GM12878 (cell line): ENCODE data around the gene PORCN. TPM values are rescaled to one million over a fixed set of nuclear protein-coding genes. Genes with fewer than 3 reads are reported as not detected.
A peak's percentile ranks its signal among the peaks of the same experiment; 100 is the strongest.

Experiments
- BACH1 ChIP-seq: fragments of 450-650 bp; IDR thresholded peaks from 2 replicates; pipeline ENCODE4 v1.6.1; 2017; ENCODE audit warnings: mild to moderate bottlenecking, borderline replicate concordance
- CBX3 ChIP-seq: fragments of 200-600 bp; sonication (generic); IDR thresholded peaks from 2 replicates; pipeline ENCODE4 v1.6.1; 2016; ENCODE audit warnings: low read depth, borderline replicate concordance
- CEBPZ ChIP-seq: fragments of 150-350 bp; IDR thresholded peaks from 2 replicates; pipeline ENCODE4 v1.6.1; 2016; ENCODE audit warnings: low read depth, low read length
- CHD1 ChIP-seq: IDR thresholded peaks from 2 replicates; pipeline ENCODE4 v1.6.1; 2012; ENCODE audit warnings: low read depth, low read length, improper control_type of control experiment
- DPF2 ChIP-seq: fragments of 450-650 bp; IDR thresholded peaks from 2 replicates; pipeline ENCODE4 v1.6.1; 2017; ENCODE audit warnings: mild to moderate bottlenecking
- EGR1 ChIP-seq, 2 experiments: IDR thresholded peaks; 1 replicate in 1 of 2; 2 replicates in 1 of 2; pipeline ENCODE4 v1.6.1; 2011 to 2012; ENCODE audit warnings: low read depth in 2 of 2, low read length in 2 of 2, borderline replicate concordance in 1 of 2, mild to moderate bottlenecking in 1 of 2, moderate library complexity in 1 of 2
- HDGF ChIP-seq: fragments of 450-650 bp; IDR thresholded peaks from 2 replicates; pipeline ENCODE4 v1.6.1; 2016; ENCODE audit warnings: antibody characterized with exemption
- IKZF1 ChIP-seq: fragments of 450-650 bp; conservative IDR thresholded peaks from 2 replicates; pipeline ENCODE4 v1.6.1; 2017; ENCODE audit warnings: antibody characterized with exemption, mild to moderate bottlenecking
- JUNB ChIP-seq: IDR thresholded peaks from 2 replicates; pipeline ENCODE4 v1.6.1; 2016; ENCODE audit warnings: antibody characterized with exemption, mild to moderate bottlenecking
- LARP7 ChIP-seq: fragments of 450-650 bp; IDR thresholded peaks from 2 replicates; pipeline ENCODE4 v1.6.1; 2017; ENCODE audit warnings: mild to moderate bottlenecking
- MEF2B ChIP-seq: fragments of 450-650 bp; IDR thresholded peaks from 2 replicates; pipeline ENCODE4 v1.6.1; 2018; ENCODE audit warnings: mild to moderate bottlenecking, moderate library complexity; ENCODE audit not compliant: partially characterized antibody, poor library complexity, severe bottlenecking
- NBN ChIP-seq: fragments of 450-650 bp; IDR thresholded peaks from 2 replicates; pipeline ENCODE4 v1.6.1; 2016
- NFXL1 ChIP-seq: fragments of 450-650 bp; IDR thresholded peaks from 2 replicates; pipeline ENCODE4 v1.6.1; 2017; ENCODE audit warnings: antibody characterized with exemption, mild to moderate bottlenecking, borderline replicate concordance
- NR2C1 ChIP-seq: fragments of 450-650 bp; IDR thresholded peaks from 2 replicates; pipeline ENCODE4 v1.6.1; 2017; ENCODE audit warnings: antibody characterized with exemption, mild to moderate bottlenecking, moderate library complexity
- PML ChIP-seq: IDR thresholded peaks from 2 replicates; pipeline ENCODE4 v1.6.1; 2012; ENCODE audit warnings: low read length, inconsistent platforms
- PRDM15 ChIP-seq: fragments of 450-650 bp; formaldehyde crosslinking; IDR thresholded peaks from 2 replicates; pipeline ENCODE4 v1.4.0; 2020; ENCODE audit warnings: mild to moderate bottlenecking, moderate library complexity
- RB1 ChIP-seq: fragments of 450-650 bp; formaldehyde crosslinking; IDR thresholded peaks from 2 replicates; pipeline ENCODE4 v1.6.1; 2017; ENCODE audit warnings: mild to moderate bottlenecking, borderline replicate concordance
- RBBP5 ChIP-seq: fragments of 200-600 bp; sonication (generic); conservative IDR thresholded peaks from 2 replicates; pipeline ENCODE4 v1.6.1; 2016
- RFX5 ChIP-seq: IDR thresholded peaks from 2 replicates; pipeline ENCODE4 v1.6.1; 2011; ENCODE audit warnings: low read depth, low read length, improper control_type of control experiment
- SIN3A ChIP-seq: IDR thresholded peaks from 2 replicates; pipeline ENCODE4 v1.6.1; 2012; ENCODE audit warnings: low read depth, low read length, improper control_type of control experiment
- SREBF1 ChIP-seq: IDR thresholded peaks from 2 replicates; pipeline ENCODE4 v1.6.1; 2012; ENCODE audit warnings: mild to moderate bottlenecking, low read length
- STAT1 ChIP-seq: fragments of 450-650 bp; conservative IDR thresholded peaks from 2 replicates; pipeline ENCODE4 v1.6.1; 2014; ENCODE audit warnings: antibody characterized with exemption, mild to moderate bottlenecking
- TCF7 ChIP-seq: IDR thresholded peaks from 2 replicates; pipeline ENCODE4 v1.6.1; 2014; ENCODE audit warnings: antibody characterized with exemption, borderline replicate concordance
- ZSCAN29 ChIP-seq: fragments of 450-650 bp; IDR thresholded peaks from 2 replicates; pipeline ENCODE4 v1.6.1; 2017; ENCODE audit warnings: mild to moderate bottlenecking, moderate library complexity
- ZZZ3 ChIP-seq: IDR thresholded peaks from 2 replicates; pipeline ENCODE4 v1.6.1; 2011; ENCODE audit warnings: low read depth; ENCODE audit not compliant: control insufficient read depth, insufficient read length
- polyA plus RNA-seq, 11 experiments: library from polyadenylated mRNA; depleted of rRNA in 4 of 11; unstranded in 6 of 11; stranded (reverse) in 5 of 11; fragments of >200 nt; fragmentation: Nextera tagmentation in 4 of 11; fragmentation: Illumina TruSeq in 1 of 11; extraction: Ambion mirVana in 4 of 11; extraction: Trizol in 1 of 11; gene quantifications; 1 replicate in 1 of 11; 2 replicates in 10 of 11; pipeline versions ENCODE4 v1.2.1 to v1.2.3, GENCODE V29; 2011 to 2016; ENCODE audit warnings: inconsistent platforms in 2 of 11, missing spikeins in 2 of 11, low read depth in 1 of 11
- total RNA-seq, 4 experiments: library from RNA; depleted of rRNA in 3 of 4; stranded (reverse); fragments of >200 nt in 3 of 4; fragmentation: Illumina TruSeq in 1 of 4; extraction: Trizol in 1 of 4; gene quantifications; 2 replicates each; pipeline versions ENCODE4 v1.2.1 to v1.2.3, GENCODE V29; 2013 to 2021
- TF ChIP-seq, protein P1 (sequence below): IDR thresholded peaks from 2 replicates; pipeline ENCODE4 v1.6.1; 2011; ENCODE audit warnings: borderline replicate concordance, low read depth, mild to moderate bottlenecking, moderate library complexity, mixed read lengths, low read length; ENCODE audit not compliant: insufficient read depth; ENCODE audit errors: extremely low read length

Gene PORCN
- total and polyA plus RNA-seq, 10 of the 15 experiments (the other 5 are each of a cell fraction or from before 2014, with no cell fraction given): 0.27 to 21.0 (median 14.1) TPM

GRCh38 chrX:48539345-48540027, 30.7 kb downstream of the PORCN start, which contains the start of gene TBC1D25 (continued):
- TF ChIP-seq BACH1 (peak; percentile 65), PML (no peak), ZZZ3 (no peak), STAT1 (no peak), EGR1 (IDR thresholded peaks at IDR 0.05; ENCODE audit: borderline replicate concordance in 1 of 2, low read depth in 2 of 2, low read length in 2 of 2) (no peak), NBN (peak; percentile 77), DPF2 (no peak), RB1 (no peak), CHD1 (no peak), SIN3A (no peak), RFX5 (no peak), IKZF1 (no peak; the same call in none of the 2 replicates), NR2C1 (no peak), SREBF1 (no peak), MEF2B (peak; percentile 32), CBX3 (no peak), NFXL1 (no peak), PRDM15 (CRISPR knock-in tag) (no peak), TCF7 (no peak), LARP7 (0 out of 2 replicates have a peak, but pooled peaks have one; percentile 21), CEBPZ (no peak), JUNB (no peak), RBBP5 (no peak), ZSCAN29 (no peak), HDGF (no peak)
- TF ChIP-seq, protein P1, sequence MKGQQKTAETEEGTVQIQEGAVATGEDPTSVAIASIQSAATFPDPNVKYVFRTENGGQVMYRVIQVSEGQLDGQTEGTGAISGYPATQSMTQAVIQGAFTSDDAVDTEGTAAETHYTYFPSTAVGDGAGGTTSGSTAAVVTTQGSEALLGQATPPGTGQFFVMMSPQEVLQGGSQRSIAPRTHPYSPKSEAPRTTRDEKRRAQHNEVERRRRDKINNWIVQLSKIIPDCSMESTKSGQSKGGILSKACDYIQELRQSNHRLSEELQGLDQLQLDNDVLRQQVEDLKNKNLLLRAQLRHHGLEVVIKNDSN: no peak
